Nephron progenitor cell (in vitro differentiated cells): ENCODE data around the gene KCNMB2.

Experiments
- DNase-seq: peaks from one replicate; pipeline ENCODE4 v3.0.0; 2021
- H3K27ac Mint-ChIP-seq: 2 replicates; pipeline ENCODE4 v1.8.0; 2021; ENCODE audit warnings: mild to moderate bottlenecking, moderate library complexity, mixed read lengths
- H3K27me3 Mint-ChIP-seq: 2 replicates; pipeline ENCODE4 v1.8.0; 2021; ENCODE audit warnings: mild to moderate bottlenecking, low read depth, mixed read lengths; ENCODE audit not compliant: poor library complexity
- H3K36me3 Mint-ChIP-seq: 2 replicates; pipeline ENCODE4 v1.8.0; 2021; ENCODE audit warnings: low read depth, mixed read lengths
- H3K4me1 Mint-ChIP-seq: 2 replicates; pipeline ENCODE4 v1.8.0; 2021; ENCODE audit warnings: mixed read lengths
- H3K4me3 Mint-ChIP-seq: 2 replicates; pipeline ENCODE4 v1.8.0; 2021; ENCODE audit warnings: mild to moderate bottlenecking, moderate library complexity, mixed read lengths
- H3K9me3 Mint-ChIP-seq: 2 replicates; pipeline ENCODE4 v1.8.0; 2021; ENCODE audit warnings: mild to moderate bottlenecking, moderate library complexity, mixed read lengths
- CTCF ChIP-seq: fragments of 200-600 bp; sonication (generic); IDR thresholded peaks from 2 replicates; pipeline ENCODE4 v1.5.0; 2021; ENCODE audit warnings: antibody characterized with exemption

KCNMB2 gene

GRCh38 chr3:178772746-178773145, 236.5 kb downstream of the KCNMB2 start:
- no peak for TF ChIP-seq CTCF
- DNase-seq: no peak
- no peaks in the 10 kb centered on the region for H3K4me1 Mint-ChIP-seq
- no peaks in the 10 kb centered on the region for H3K9me3 Mint-ChIP-seq
- no peaks in the 10 kb centered on the region for H3K36me3 Mint-ChIP-seq
- H3K27ac Mint-ChIP-seq: no peak overlapping the region
- H3K4me3 Mint-ChIP-seq: no peak overlapping the region
- peaks cover 2% of the 10 kb centered on the region for H3K27me3 Mint-ChIP-seq

GRCh38 chr3:178773358-178773757, 237.1 kb downstream of the KCNMB2 start:
- Mint-ChIP-seq H3K27ac (no peak overlapping the region), H3K4me3 (no peak overlapping the region), H3K4me1 (no peaks in the 10 kb centered on the region), H3K36me3 (no peaks in the 10 kb centered on the region), H3K27me3 (peaks cover 2% of the 10 kb centered on the region), H3K9me3 (no peaks in the 10 kb centered on the region)
- DNase-seq: no peak
- TF ChIP-seq CTCF: no peak

GRCh38 chr3:178777718-178778411, 241.6 kb downstream of the KCNMB2 start:
- no peaks in the 10 kb centered on the region for H3K4me1 Mint-ChIP-seq
- H3K27ac Mint-ChIP-seq: no peak overlapping the region
- no peak for TF ChIP-seq CTCF
- no peak overlapping the region for H3K4me3 Mint-ChIP-seq
- no peaks in the 10 kb centered on the region for H3K36me3 Mint-ChIP-seq
- no peak for DNase-seq
- H3K27me3 Mint-ChIP-seq: peaks cover 2% of the 10 kb centered on the region
- no peaks in the 10 kb centered on the region for H3K9me3 Mint-ChIP-seq

GRCh38 chr3:178778589-178778988, 242.4 kb downstream of the KCNMB2 start:
- Mint-ChIP-seq H3K36me3 (no peaks in the 10 kb centered on the region), H3K9me3 (no peaks in the 10 kb centered on the region), H3K4me3 (no peak overlapping the region), H3K4me1 (no peaks in the 10 kb centered on the region), H3K27ac (no peak overlapping the region), H3K27me3 (peaks cover 2% of the 10 kb centered on the region)
- no peak for DNase-seq
- no peak for TF ChIP-seq CTCF

- H3K36me3 Mint-ChIP-seq: no peaks in the 10 kb centered on the region
- no peak for TF ChIP-seq CTCF
- H3K4me1 Mint-ChIP-seq: no peaks in the 10 kb centered on the region
- peaks cover 6% of the 10 kb centered on the region for H3K9me3 Mint-ChIP-seq
- no peak overlapping the region for H3K27ac Mint-ChIP-seq
- H3K4me3 Mint-ChIP-seq: no peak overlapping the region
- no peak for DNase-seq
- no peaks in the 10 kb centered on the region for H3K27me3 Mint-ChIP-seq
These were observed 249.7 kb downstream of the KCNMB2 start for GRCh38 chr3:178785961-178786360.

GRCh38 chr3:178787960-178788359, 251.7 kb downstream of the KCNMB2 start:
- H3K27me3 Mint-ChIP-seq: peaks cover 3% of the 10 kb centered on the region
- no peak for DNase-seq
- peaks cover 20% of the 10 kb centered on the region for H3K9me3 Mint-ChIP-seq
- H3K4me3 Mint-ChIP-seq: no peak overlapping the region
- no peak overlapping the region for H3K27ac Mint-ChIP-seq
- H3K4me1 Mint-ChIP-seq: no peaks in the 10 kb centered on the region
- H3K36me3 Mint-ChIP-seq: peaks cover 4% of the 10 kb centered on the region
- TF ChIP-seq CTCF: no peak
